ENCODE results near the gene SUCNR1.

Gene SUCNR1

GRCh38 chr3:151891721-151892120 lies 18.3 kb downstream of the SUCNR1 start:
- no peak for TF ChIP-seq SNAI2 (CRISPR knock-in tag; IDR thresholded peaks at IDR 0.05)
- TF ChIP-seq PPARA (CRISPR knock-in tag; IDR thresholded peaks at IDR 0.05; ENCODE audit: borderline replicate concordance), result no peak
- no peak for TF ChIP-seq ESRRG (CRISPR knock-in tag; IDR thresholded peaks at IDR 0.05)
- TF ChIP-seq TOX (CRISPR knock-in tag; IDR thresholded peaks at IDR 0.05; ENCODE audit: borderline replicate concordance), result no peak
- TF ChIP-seq POU6F1 (CRISPR knock-in tag; IDR thresholded peaks at IDR 0.05; ENCODE audit: borderline replicate concordance, low read depth), result no peak
- no peak for TF ChIP-seq TCF4 (CRISPR knock-in tag; IDR thresholded peaks at IDR 0.05; ENCODE audit: borderline replicate concordance)
- no peak for ATAC-seq

GRCh38 chr3:151894219-151894618 lies 20.8 kb downstream of the SUCNR1 start:
- TF ChIP-seq ZC3H10 (CRISPR knock-in tag; IDR thresholded peaks at IDR 0.05), result no peak
- TF ChIP-seq OSR1 (CRISPR knock-in tag; IDR thresholded peaks at IDR 0.05), result no peak
- no peak for TF ChIP-seq GLIS3 (CRISPR knock-in tag; IDR thresholded peaks at IDR 0.05)
- no peak for TF ChIP-seq CSRNP3 (CRISPR knock-in tag; IDR thresholded peaks at IDR 0.05)
- TF ChIP-seq ZNF70 (CRISPR knock-in tag; IDR thresholded peaks at IDR 0.05), result no peak
- TF ChIP-seq SNAI2 (CRISPR knock-in tag; IDR thresholded peaks at IDR 0.05), result no peak
- no peak for TF ChIP-seq PPARA (CRISPR knock-in tag; IDR thresholded peaks at IDR 0.05; ENCODE audit: borderline replicate concordance)
- no peak for TF ChIP-seq ESRRG (CRISPR knock-in tag; IDR thresholded peaks at IDR 0.05)
- no peak for TF ChIP-seq TCF4 (CRISPR knock-in tag; IDR thresholded peaks at IDR 0.05; ENCODE audit: borderline replicate concordance)
- no peak for TF ChIP-seq TOX (CRISPR knock-in tag; IDR thresholded peaks at IDR 0.05; ENCODE audit: borderline replicate concordance)
- TF ChIP-seq ISL1 (CRISPR knock-in tag; IDR thresholded peaks at IDR 0.05), result no peak
- TF ChIP-seq PATZ1 (CRISPR knock-in tag; IDR thresholded peaks at IDR 0.05; ENCODE audit: borderline replicate concordance), result no peak
- TF ChIP-seq CREB5 (CRISPR knock-in tag; IDR thresholded peaks at IDR 0.05; ENCODE audit: low read depth), result no peak
- TF ChIP-seq TSHZ2 (CRISPR knock-in tag; IDR thresholded peaks at IDR 0.05), result no peak
- TF ChIP-seq BACH2 (CRISPR knock-in tag; IDR thresholded peaks at IDR 0.05; ENCODE audit: borderline replicate concordance), result no peak
- ATAC-seq, result no peak

GRCh38 chr3:151895478-151896241 lies 22.2 kb downstream of the SUCNR1 start:
- TF ChIP-seq PATZ1 (CRISPR knock-in tag; IDR thresholded peaks at IDR 0.05; ENCODE audit: borderline replicate concordance), result no peak
- TF ChIP-seq BACH2 (CRISPR knock-in tag; IDR thresholded peaks at IDR 0.05; ENCODE audit: borderline replicate concordance), result no peak
- TF ChIP-seq ESRRG (CRISPR knock-in tag; IDR thresholded peaks at IDR 0.05), result no peak
- no peak for TF ChIP-seq SNAI2 (CRISPR knock-in tag; IDR thresholded peaks at IDR 0.05)
- no peak for TF ChIP-seq ISL1 (CRISPR knock-in tag; IDR thresholded peaks at IDR 0.05)
- TF ChIP-seq ARNTL (CRISPR knock-in tag; IDR thresholded peaks at IDR 0.05; ENCODE audit: borderline replicate concordance, low read depth), result no peak
- no peak for TF ChIP-seq ZFP3 (CRISPR knock-in tag; IDR thresholded peaks at IDR 0.05)
- TF ChIP-seq ZNF70 (CRISPR knock-in tag; IDR thresholded peaks at IDR 0.05), result no peak
- TF ChIP-seq TCF4 (CRISPR knock-in tag; IDR thresholded peaks at IDR 0.05; ENCODE audit: borderline replicate concordance), result no peak
- no peak for TF ChIP-seq OSR1 (CRISPR knock-in tag; IDR thresholded peaks at IDR 0.05)
- TF ChIP-seq CSRNP3 (CRISPR knock-in tag; IDR thresholded peaks at IDR 0.05), result no peak
- no peak; the same call in 1 of the 2 replicates for TF ChIP-seq POU6F1 (CRISPR knock-in tag; IDR thresholded peaks at IDR 0.05; ENCODE audit: borderline replicate concordance, low read depth)
- TF ChIP-seq ZNF565 (CRISPR knock-in tag; conservative IDR thresholded peaks at IDR 0.05; ENCODE audit: low read depth), result no peak
- peak; percentile 54 for ATAC-seq
